Endometrial microvascular endothelial cells (primary cell): ENCODE measurements around the gene CTDSP1. TPM values are rescaled to one million over a fixed set of nuclear protein-coding genes. Genes with fewer than 3 reads are reported as not detected.

Experiments used
- in situ Hi-C: cut with HindIII; loops from 2 replicates; pipeline ENCODE4 v1.10.0; 2017; ENCODE audit warnings: low sequenced_read_pairs, low pct_unique_long_range_greater_than_20kb; ENCODE audit errors: inconsistent ontology term
- total RNA-seq: library from RNA; depleted of rRNA; stranded (reverse); fragments of >200 nt; gene quantifications from one replicate; pipeline ENCODE4 v1.2.3, GENCODE V29; 2015; ENCODE audit errors: inconsistent ontology term

The CTDSP1 gene
- total RNA-seq, 1 donor from 2014 or later: 76.4 TPM

DNA sequence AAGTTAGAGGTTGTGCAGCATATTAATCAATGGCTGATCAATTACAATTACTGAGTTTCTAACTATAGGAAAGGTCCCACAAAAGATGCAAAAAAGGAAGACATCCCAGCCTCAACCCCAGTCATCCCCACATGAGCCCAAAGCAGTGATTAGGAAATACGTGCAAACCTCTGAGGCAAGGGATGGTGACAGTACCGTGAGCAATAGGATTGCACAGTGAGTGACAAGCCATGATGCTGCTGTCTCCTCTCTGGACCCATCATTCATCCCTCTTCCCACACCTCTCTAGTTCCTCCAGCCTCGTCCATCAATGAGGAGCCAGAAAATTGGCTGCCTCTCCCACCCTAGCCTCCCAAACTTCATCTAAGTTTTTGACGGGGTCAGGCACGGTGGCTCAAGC, 21.6 kb upstream of the CTDSP1 start:
- in situ Hi-C loops: no loop called here

GRCh38 chr2:218381916-218382366, 17.7 kb upstream of the CTDSP1 start, which contains the start of gene SLC11A1:
SLC11A1 (plus strand) TSS chr2:218382273; CDS start chr2:218382369, 96 bp downstream.
- in situ Hi-C loops: no loop called here

DNA sequence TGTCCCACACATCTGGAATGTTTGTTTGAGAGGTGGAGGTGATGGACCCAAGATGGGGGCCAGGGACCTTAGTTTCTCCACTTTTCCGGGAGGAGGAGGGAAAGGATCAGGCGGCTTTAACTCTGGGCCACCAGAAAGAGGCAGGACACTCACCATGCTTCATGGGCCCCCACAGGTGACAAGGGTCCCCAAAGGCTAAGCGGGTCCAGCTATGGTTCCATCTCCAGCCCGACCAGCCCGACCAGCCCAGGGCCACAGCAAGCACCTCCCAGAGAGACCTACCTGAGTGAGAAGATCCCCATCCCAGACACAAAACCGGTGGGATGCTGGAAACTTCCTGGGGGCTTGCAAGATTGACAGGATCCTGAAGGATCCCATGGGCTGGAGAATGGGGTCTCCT, 16.9 kb upstream of the CTDSP1 start:
- in situ Hi-C loops: no loop called here

- in situ Hi-C loops: no loop called here
Observed at GRCh38 chr2:218383892-218384519, 15.7 kb upstream of the CTDSP1 start.

DNA sequence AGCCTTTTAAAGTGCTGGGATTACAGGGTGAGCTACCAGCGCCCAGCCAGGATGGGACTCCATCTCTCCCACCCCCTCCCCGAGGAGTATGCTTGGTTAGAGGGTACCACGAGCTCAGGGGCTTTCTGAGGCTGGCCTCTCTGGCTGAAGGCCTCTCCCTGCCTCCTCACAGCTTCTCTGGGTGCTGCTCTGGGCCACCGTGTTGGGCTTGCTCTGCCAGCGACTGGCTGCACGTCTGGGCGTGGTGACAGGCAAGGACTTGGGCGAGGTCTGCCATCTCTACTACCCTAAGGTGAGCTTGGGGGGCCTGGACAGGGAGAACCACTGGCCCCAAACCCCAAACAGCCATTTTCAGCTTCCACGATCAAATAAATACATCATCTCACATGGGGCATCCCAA, 14.7 kb upstream of the CTDSP1 start:
- in situ Hi-C loops: no loop called here

DNA sequence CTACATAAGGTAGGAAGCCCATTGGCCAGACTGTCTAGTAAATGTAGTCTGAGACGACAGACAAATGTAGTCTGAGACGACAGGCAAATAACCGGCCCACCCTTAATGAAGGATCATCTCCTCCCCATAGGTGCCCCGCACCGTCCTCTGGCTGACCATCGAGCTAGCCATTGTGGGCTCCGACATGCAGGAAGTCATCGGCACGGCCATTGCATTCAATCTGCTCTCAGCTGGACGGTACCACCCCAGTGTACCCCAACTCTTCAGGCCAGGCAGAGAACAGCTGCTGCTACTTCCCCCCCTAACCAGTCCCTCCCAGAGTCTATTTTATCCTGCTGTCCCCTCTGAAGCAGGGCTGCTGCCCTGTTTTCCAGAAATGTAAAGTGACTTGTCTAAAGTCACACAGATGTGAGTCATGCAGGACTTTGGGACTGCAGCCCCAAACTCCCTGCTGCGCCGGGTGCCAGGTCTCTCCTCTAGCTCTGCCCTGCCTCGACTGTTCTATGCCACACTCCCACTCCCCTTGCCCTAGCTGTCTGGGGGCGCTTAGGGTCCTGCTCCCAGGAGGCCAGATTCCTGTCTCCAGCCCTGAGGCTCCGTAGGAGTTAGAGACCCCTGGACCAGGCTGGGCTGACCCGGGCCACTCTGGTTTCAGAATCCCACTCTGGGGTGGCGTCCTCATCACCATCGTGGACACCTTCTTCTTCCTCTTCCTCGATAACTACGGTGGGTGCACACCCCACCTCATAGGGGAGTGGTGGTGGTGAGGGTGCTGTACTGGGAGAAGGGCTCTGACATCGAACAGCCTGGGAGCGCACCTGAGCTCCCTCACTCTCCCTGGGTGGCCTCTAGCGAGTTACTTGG, 12.9 kb upstream of the CTDSP1 start:
- in situ Hi-C loops: no loop called here

GRCh38 chr2:218387369-218388194, 12.1 kb upstream of the CTDSP1 start:
- in situ Hi-C loops: no loop called here

DNA sequence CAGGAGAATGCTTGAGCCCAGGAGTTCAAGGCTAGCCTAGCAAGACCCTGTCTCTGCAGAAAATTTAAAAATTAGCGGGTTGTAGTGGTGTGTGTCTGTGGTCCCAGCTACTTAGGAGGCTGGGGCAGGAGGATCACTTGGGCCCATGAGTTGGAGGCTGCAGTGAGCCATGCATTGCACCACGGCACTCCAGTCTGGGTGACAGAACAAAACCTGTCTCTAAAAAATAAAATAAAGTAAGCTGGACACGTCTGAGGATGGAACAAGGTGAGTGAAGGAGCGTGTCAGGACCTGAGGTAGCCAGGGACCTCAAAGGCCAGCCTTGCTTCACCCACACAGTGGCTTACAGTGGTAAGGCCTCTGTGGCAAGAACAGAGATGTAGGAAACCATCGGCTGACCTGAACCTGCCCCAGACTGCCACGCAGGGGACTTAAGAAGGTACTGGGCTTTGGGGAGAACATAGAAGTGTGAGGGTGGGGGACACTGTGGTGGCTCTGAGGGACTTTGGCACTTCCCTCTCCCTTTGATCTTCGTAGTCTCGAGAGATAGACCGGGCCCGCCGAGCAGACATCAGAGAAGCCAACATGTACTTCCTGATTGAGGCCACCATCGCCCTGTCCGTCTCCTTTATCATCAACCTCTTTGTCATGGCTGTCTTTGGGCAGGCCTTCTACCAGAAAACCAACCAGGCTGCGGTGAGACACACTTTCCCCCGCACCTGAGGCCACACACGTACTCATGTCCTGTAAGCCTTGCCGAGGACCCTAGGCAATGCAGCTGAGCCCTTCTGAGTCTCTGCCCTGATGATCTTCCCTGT, 10.1 kb upstream of the CTDSP1 start:
- in situ Hi-C loops: no loop called here

DNA sequence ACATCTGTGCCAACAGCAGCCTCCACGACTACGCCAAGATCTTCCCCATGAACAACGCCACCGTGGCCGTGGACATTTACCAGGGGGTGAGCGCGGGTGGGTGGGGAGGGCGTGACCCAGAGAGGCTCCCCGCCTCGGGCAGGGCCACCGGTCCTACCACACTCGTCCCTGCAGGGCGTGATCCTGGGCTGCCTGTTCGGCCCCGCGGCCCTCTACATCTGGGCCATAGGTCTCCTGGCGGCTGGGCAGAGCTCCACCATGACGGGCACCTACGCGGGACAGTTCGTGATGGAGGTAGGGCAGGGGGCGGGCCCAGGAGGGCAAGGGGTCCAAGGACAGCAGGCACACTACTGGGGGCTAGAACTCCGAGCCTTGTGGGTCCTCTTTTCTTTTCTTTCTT, 8.5 kb upstream of the CTDSP1 start:
- in situ Hi-C loops: no loop called here

- in situ Hi-C loops: no loop called here
Observed at GRCh38 chr2:218392459-218392858, 7.2 kb upstream of the CTDSP1 start.

DNA sequence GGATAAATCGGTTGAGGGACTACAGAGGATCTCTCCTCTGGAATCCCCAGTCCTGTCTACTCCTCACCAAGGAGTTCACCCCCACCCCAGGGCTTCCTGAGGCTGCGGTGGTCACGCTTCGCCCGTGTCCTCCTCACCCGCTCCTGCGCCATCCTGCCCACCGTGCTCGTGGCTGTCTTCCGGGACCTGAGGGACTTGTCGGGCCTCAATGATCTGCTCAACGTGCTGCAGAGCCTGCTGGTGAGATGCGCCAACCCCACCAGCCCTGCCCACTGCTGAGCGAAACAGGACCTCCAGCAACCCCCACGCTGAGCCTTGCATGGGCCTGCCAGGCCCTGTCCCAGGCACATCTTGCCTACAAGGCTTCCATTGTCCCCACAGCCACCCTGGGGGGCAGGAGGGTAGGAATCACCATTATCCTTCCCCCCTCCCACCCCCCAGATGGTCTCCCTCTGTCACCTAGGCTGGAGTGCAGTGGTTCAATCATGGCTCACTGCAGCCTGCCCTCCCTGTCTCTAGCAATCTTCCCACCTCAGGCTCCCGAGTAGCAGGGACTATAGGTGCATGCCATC, 6.7 kb upstream of the CTDSP1 start:
- in situ Hi-C loops: no loop called here

GRCh38 chr2:218393750-218394290, 5.8 kb upstream of the CTDSP1 start:
- in situ Hi-C loops: no loop called here

- in situ Hi-C loops: no loop called here
Observed at GRCh38 chr2:218394298-218395089, 5.2 kb upstream of the CTDSP1 start.

DNA sequence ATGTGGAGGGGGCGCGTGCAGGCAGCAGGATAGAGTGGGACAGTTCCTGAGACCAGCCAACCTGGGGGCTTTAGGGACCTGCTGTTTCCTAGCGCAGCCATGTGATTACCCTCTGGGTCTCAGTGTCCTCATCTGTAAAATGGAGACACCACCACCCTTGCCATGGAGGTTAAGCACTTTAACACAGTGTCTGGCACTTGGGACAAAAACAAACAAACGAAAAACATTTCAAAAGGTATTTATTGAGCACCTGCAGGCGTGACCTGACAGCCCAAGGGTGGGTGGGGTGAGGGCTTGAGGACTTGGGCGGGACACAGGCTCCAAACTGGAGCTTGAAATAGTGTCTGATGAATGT, 4.6 kb upstream of the CTDSP1 start:
- in situ Hi-C loops: no loop called here

DNA sequence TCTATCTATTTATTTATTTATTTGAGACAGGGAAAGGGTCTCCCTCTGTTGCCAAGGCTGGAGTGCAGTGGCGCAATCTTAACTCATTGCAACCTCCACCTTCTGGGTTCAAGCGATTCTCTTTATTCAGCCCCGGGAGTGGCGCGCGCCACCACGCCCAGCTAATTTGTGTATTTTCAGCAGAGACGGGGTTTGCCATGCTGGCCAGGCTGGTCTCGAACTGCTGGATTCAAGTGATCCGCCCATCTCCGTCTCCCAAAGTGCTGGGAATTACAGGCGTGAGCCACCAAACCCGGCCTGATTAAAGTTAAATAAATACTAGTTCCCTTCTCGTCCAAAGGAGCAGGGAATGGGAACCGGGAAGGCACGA, 4.2 kb upstream of the CTDSP1 start:
- in situ Hi-C loops: no loop called here

DNA sequence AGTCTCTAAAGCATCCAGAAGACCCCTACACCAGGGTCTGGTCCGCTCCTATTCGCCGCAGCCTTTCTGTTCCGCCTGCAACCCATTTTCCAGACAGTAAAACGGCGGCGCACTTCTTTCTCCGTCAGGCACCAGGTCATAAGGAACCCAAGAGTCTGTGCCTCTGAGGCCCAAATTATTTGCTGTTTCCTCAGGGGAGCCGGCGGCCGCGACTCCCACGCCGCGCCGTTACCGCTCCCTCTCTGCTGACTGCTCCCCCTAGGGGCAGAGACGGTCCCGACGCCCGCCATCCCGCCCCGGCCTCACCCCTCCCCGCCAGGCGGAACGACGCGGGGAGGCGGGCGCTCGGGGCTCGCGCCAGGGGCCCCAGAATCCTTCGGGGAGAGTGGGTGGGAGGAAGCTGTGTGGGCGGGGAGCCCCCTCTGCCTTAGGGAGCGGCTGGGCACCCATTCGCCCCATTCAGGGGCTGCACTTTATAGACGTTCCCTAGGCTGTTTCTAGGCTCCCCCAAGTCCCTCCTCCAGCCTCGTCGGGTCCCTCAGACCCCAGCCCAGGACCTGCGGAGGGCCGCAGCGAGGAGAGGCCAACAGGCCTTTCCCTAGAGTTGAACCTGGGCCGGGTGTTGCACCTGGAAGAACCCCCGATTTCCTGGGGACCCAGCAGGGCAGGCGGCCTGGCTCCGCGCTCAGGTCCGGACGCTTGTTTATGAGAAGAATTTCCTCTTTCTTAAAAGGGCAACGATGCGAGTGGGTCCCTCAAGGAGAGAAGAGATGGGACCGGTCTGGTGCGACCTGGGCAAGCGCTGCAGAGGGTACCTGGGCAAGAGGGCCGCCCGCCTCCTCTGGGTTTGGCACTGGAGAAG, 3.6 kb upstream of the CTDSP1 start:
- in situ Hi-C loops: no loop called here
